GM23248 (cell line): ENCODE results near the gene USP9X. TPM values are rescaled to one million over a fixed set of nuclear protein-coding genes. Genes with fewer than 3 reads are reported as not detected.

Experiments used
- DNase-seq: peaks from one replicate; pipeline ENCODE4 v3.0.0-alpha.2; 2015
- H2AFZ ChIP-seq: fragments of 200-600 bp; sonication (generic); 2 replicates; pipeline ENCODE4 v1.6.1; 2016; ENCODE audit warnings: antibody characterized with exemption
- H3F3A ChIP-seq: fragments of 200-600 bp; sonication (generic); 2 replicates; pipeline ENCODE4 v1.6.1; 2016; ENCODE audit warnings: mild to moderate bottlenecking, antibody characterized with exemption, mixed run types; ENCODE audit not compliant: insufficient read depth
- H3K27ac ChIP-seq: fragments of 200-600 bp; sonication (generic); 2 replicates; pipeline ENCODE4 v1.5.1; 2016; ENCODE audit warnings: mild to moderate bottlenecking
- H3K27me3 ChIP-seq: fragments of 200-600 bp; sonication (generic); replicated peaks from 2 replicates; pipeline ENCODE4 v1.6.1; 2016; ENCODE audit warnings: mild to moderate bottlenecking; ENCODE audit not compliant: insufficient read depth
- H3K36me3 ChIP-seq: fragments of 200-600 bp; sonication (generic); 2 replicates; pipeline ENCODE4 v1.6.1; 2016; ENCODE audit warnings: low read depth, mild to moderate bottlenecking
- H3K4me1 ChIP-seq: fragments of 200-600 bp; sonication (generic); 2 replicates; pipeline ENCODE4 v1.6.1; 2016; ENCODE audit warnings: mild to moderate bottlenecking; ENCODE audit not compliant: insufficient read depth
- H3K4me2 ChIP-seq: fragments of 200-600 bp; sonication (generic); one replicate; pipeline ENCODE4 v1.6.1; 2016; ENCODE audit warnings: mild to moderate bottlenecking; ENCODE audit not compliant: unreplicated experiment
- H3K4me3 ChIP-seq: fragments of 200-600 bp; sonication (generic); 2 replicates; pipeline ENCODE4 v1.5.1; 2016; ENCODE audit warnings: mild to moderate bottlenecking
- H3K79me2 ChIP-seq: fragments of 200-600 bp; sonication (generic); 2 replicates; pipeline ENCODE4 v1.6.1; 2016; ENCODE audit warnings: mild to moderate bottlenecking; ENCODE audit not compliant: insufficient read depth
- H3K9ac ChIP-seq: fragments of 200-600 bp; sonication (generic); 2 replicates; pipeline ENCODE4 v1.6.1; 2016; ENCODE audit warnings: mild to moderate bottlenecking
- H3K9me2 ChIP-seq: fragments of 200-600 bp; sonication (generic); 2 replicates; pipeline ENCODE4 v1.6.1; 2016; ENCODE audit warnings: mixed run types, mild to moderate bottlenecking, moderate library complexity; ENCODE audit not compliant: insufficient read depth
- H3K9me3 ChIP-seq: fragments of 200-600 bp; sonication (generic); one replicate; pipeline ENCODE4 v1.6.1; 2017; ENCODE audit warnings: low read depth
- H4K20me1 ChIP-seq: fragments of 200-600 bp; sonication (generic); 2 replicates; pipeline ENCODE4 v1.6.0; 2016; ENCODE audit not compliant: insufficient read depth
- EZH2 ChIP-seq: fragments of 200-600 bp; sonication (generic); IDR thresholded peaks from 2 replicates; pipeline ENCODE4 v1.6.1; 2018; ENCODE audit warnings: antibody characterized with exemption, mild to moderate bottlenecking; ENCODE audit not compliant: insufficient read depth, poor library complexity, severe bottlenecking
- EZH2phosphoT487 ChIP-seq: fragments of 200-600 bp; sonication (generic); IDR thresholded peaks from 2 replicates; pipeline ENCODE4 v1.6.1; 2018; ENCODE audit warnings: antibody characterized with exemption, moderate library complexity, mild to moderate bottlenecking, low read depth; ENCODE audit not compliant: insufficient read depth
- WGBS, 2 experiments: methylation state at CpG; one replicate each; pipeline ENCODE4 v1.1.6; 2015 to 2017; ENCODE audit warnings: low lambda C conversion rate in 2 of 2, low coverage in 1 of 2; ENCODE audit errors: missing lambda C conversion rate in 2 of 2; 5-methylcytosine and 5-hydroxymethylcytosine counted together
- in situ Hi-C: fragments of 300-500 bp; cut with MboI; formaldehyde crosslinking; loops from 2 replicates; pipeline ENCODE4 v1.15.0; 2020
- polyA plus RNA-seq: library from polyadenylated mRNA; unstranded; fragments of >200 nt; fragmentation: Nextera tagmentation; extraction: Ambion mirVana; gene quantifications from 2 replicates; pipeline ENCODE4 v1.2.1, GENCODE V29; 2016
- total RNA-seq: library from RNA; depleted of rRNA; stranded (reverse); fragments of >200 nt; shearing (Covaris generic); gene quantifications from 2 replicates; pipeline ENCODE4 v1.2.3, GENCODE V29; 2014

Gene USP9X
- total and polyA plus RNA-seq, 2 experiments from 2014 or later: 23.9 to 72.3 TPM

GRCh38 chrX:41066391-41066790 is 18.9 kb upstream of the USP9X start:
- H4K20me1 ChIP-seq: no peaks in the 10 kb centered on the region
- WGBS, 2 experiments: 92 to 100% methylated on average over 1 of the region's 1 CpG
- no peak overlapping the region for H3K9ac ChIP-seq
- H3K4me2 ChIP-seq: no peak overlapping the region
- no peak overlapping the region for H3K27ac ChIP-seq
- in situ Hi-C loops: no loop called here
- H3K36me3 ChIP-seq: no peaks in the 10 kb centered on the region
- no peaks in the 10 kb centered on the region for H3K9me3 ChIP-seq
- DNase-seq: no peak
- no peak overlapping the region for H3K4me3 ChIP-seq
- no peaks in the 10 kb centered on the region for H3F3A ChIP-seq
- H3K4me1 ChIP-seq: peaks cover 7% of the 10 kb centered on the region
- no peaks in the 10 kb centered on the region for H3K79me2 ChIP-seq
- no peaks in the 10 kb centered on the region for H3K9me2 ChIP-seq
- H2AFZ ChIP-seq: no peak overlapping the region
- H3K27me3 ChIP-seq: no peaks in the 10 kb centered on the region
- TF ChIP-seq EZH2phosphoT487 (no peak), EZH2 (no peak)

DNA sequence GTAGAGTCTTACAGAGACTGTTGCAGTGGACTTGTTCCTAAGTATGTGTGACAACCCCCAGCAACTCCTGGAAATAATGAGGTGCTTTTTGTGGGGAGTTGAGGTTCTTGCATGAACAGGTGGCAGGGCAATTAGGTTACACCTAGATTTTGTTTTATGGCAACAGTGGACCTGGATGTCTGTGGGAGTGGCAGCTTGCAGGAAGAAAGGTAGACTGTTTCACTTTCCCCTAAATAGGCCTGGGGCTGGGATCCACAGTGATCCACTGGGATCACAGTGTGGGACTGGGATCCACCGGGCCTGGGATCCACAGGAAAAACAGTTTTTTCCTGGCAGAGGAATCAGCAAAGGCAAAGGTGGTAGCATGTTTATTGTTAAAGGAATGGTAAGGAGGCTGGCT is 18.3 kb upstream of the USP9X start:
- H3K9ac ChIP-seq: no peak overlapping the region
- H3K27me3 ChIP-seq: no peaks in the 10 kb centered on the region
- DNase-seq: no peak
- H3F3A ChIP-seq: no peaks in the 10 kb centered on the region
- H2AFZ ChIP-seq: no peak overlapping the region
- no peak overlapping the region for H3K4me3 ChIP-seq
- H3K4me1 ChIP-seq: peaks cover 7% of the 10 kb centered on the region
- no peaks in the 10 kb centered on the region for H3K9me3 ChIP-seq
- no peaks in the 10 kb centered on the region for H3K36me3 ChIP-seq
- in situ Hi-C loops: no loop called here
- H4K20me1 ChIP-seq: no peaks in the 10 kb centered on the region
- no peak for TF ChIP-seq EZH2phosphoT487
- no peak for TF ChIP-seq EZH2
- no peak overlapping the region for H3K27ac ChIP-seq
- no peaks in the 10 kb centered on the region for H3K9me2 ChIP-seq
- H3K79me2 ChIP-seq: no peaks in the 10 kb centered on the region
- WGBS, 2 experiments: 100% methylated on average over 1 of the region's 1 CpG
- H3K4me2 ChIP-seq: no peak overlapping the region

GRCh38 chrX:41067721-41068120 is 17.5 kb upstream of the USP9X start:
- Histone ChIP-seq H3K27ac (no peak overlapping the region), H3K9me3 (no peaks in the 10 kb centered on the region), H3K4me1 (peaks cover 7% of the 10 kb centered on the region), H3K27me3 (no peaks in the 10 kb centered on the region), H3K79me2 (no peaks in the 10 kb centered on the region), H4K20me1 (no peaks in the 10 kb centered on the region), H3K9ac (no peak overlapping the region), H3F3A (no peaks in the 10 kb centered on the region), H3K4me2 (no peak overlapping the region), H3K4me3 (no peak overlapping the region), H2AFZ (no peak overlapping the region), H3K36me3 (no peaks in the 10 kb centered on the region), H3K9me2 (no peaks in the 10 kb centered on the region)
- DNase-seq: no peak
- no peak for TF ChIP-seq EZH2
- TF ChIP-seq EZH2phosphoT487: no peak
- 90 to 100% methylated on average over 4 to 5 of the region's 5 CpGs for WGBS, 2 experiments
- in situ Hi-C loops: no loop called here

GRCh38 chrX:41076742-41077141 is 8.5 kb upstream of the USP9X start:
- in situ Hi-C loops: no loop called here
- Histone ChIP-seq H3K4me1 (no peaks in the 10 kb centered on the region), H3K9me3 (no peaks in the 10 kb centered on the region), H3K36me3 (no peaks in the 10 kb centered on the region), H3K79me2 (no peaks in the 10 kb centered on the region), H3K27me3 (no peaks in the 10 kb centered on the region), H3K9ac (no peak overlapping the region), H3F3A (no peaks in the 10 kb centered on the region), H3K4me3 (no peak overlapping the region), H3K9me2 (no peaks in the 10 kb centered on the region), H3K27ac (no peak overlapping the region), H2AFZ (no peak overlapping the region), H3K4me2 (no peak overlapping the region), H4K20me1 (no peaks in the 10 kb centered on the region)
- TF ChIP-seq EZH2phosphoT487: no peak
- no peak for TF ChIP-seq EZH2
- WGBS, 2 experiments: 92 to 100% methylated on average over 5 to 30 of the region's 30 CpGs
- no peak for DNase-seq

GRCh38 chrX:41081821-41082220 is 3.4 kb upstream of the USP9X start:
- Histone ChIP-seq H4K20me1 (peaks cover 3% of the 10 kb centered on the region), H3K4me1 (peaks cover 8% of the 10 kb centered on the region; the same call in 1 of the 2 replicates), H3K27me3 (no peaks in the 10 kb centered on the region), H3K4me2 (no peak overlapping the region), H3K9me2 (no peaks in the 10 kb centered on the region), H3K36me3 (no peaks in the 10 kb centered on the region), H3K9me3 (no peaks in the 10 kb centered on the region), H3K4me3 (no peak overlapping the region), H3K9ac (no peak overlapping the region), H3F3A (peaks cover 10% of the 10 kb centered on the region; the same call in 1 of the 2 replicates), H2AFZ (no peak overlapping the region), H3K79me2 (peaks cover 15% of the 10 kb centered on the region), H3K27ac (no peak overlapping the region)
- in situ Hi-C loops: no loop called here
- 35 to 51% methylated on average over 2 of the region's 2 CpGs for WGBS, 2 experiments
- no peak for TF ChIP-seq EZH2
- TF ChIP-seq EZH2phosphoT487: no peak
- DNase-seq: no peak
